Measurements from ENCODE around the gene BLM.

The BLM gene

DNA sequence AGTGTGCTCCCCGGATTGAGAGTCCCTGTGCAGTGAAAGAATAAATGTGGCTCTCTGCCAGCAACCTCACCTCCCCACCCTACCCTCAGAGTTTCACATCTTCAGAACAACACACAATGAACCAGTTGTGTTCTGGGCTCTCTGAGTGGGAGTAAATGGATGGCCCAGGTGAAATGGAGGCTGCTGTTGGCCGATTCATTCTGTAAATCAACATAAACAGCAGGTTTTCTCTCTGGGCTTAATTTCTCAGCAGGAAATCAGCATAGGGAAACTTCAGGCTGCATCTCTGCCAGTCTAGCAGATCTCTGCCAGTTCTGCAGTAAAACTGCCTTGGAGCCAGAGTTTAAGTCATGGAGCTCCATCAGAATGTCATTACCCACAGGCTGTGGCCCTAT, 96.6 kb downstream of the BLM start:
- Mint-ChIP-seq H3K9me3 (no peaks in the 10 kb centered on the region), H3K27me3 (ENCODE audit: low read depth, poor library complexity) (no peaks in the 10 kb centered on the region), H3K36me3 (ENCODE audit: low read depth) (peaks cover 36% of the 10 kb centered on the region), H3K27ac (peak overlapping the region; percentile 93), H3K4me1 (peaks cover 33% of the 10 kb centered on the region), H3K4me3 (no peak overlapping the region)
- TF ChIP-seq, protein P1, sequence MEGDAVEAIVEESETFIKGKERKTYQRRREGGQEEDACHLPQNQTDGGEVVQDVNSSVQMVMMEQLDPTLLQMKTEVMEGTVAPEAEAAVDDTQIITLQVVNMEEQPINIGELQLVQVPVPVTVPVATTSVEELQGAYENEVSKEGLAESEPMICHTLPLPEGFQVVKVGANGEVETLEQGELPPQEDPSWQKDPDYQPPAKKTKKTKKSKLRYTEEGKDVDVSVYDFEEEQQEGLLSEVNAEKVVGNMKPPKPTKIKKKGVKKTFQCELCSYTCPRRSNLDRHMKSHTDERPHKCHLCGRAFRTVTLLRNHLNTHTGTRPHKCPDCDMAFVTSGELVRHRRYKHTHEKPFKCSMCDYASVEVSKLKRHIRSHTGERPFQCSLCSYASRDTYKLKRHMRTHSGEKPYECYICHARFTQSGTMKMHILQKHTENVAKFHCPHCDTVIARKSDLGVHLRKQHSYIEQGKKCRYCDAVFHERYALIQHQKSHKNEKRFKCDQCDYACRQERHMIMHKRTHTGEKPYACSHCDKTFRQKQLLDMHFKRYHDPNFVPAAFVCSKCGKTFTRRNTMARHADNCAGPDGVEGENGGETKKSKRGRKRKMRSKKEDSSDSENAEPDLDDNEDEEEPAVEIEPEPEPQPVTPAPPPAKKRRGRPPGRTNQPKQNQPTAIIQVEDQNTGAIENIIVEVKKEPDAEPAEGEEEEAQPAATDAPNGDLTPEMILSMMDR (IDR thresholded peaks at IDR 0.05) = no peak
- DNase-seq = no peak

DNA sequence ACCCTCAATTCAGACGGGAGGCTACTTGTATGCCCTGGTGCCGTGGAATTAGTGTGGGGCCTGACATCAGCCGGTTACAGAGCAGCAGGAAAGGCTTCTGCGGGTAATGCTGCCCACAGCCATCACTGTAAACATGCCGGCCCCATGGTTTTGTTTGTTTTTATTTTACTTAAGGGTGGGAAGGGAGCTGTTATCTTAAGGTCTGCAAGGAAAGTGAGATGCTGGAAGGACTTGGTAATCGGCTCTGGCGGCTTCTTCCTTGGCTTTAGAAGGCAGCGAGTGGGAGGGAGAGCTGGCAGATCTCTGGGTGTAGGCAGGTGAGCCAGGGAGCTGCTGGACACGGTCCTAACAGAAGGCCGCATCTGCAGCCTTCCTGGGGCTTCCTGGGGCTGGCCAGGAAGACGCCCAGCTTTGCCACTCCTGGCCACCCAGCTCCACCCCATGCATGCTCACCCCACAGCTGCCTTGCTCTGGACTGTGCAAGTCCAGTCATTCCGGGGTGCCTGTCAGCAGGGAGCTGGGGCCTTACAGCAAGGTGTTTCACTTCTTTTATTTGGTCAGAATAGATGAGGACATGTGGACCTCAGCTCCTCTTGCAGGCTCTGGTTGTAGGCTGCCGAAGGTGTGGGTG, 97.2 kb downstream of the BLM start:
- DNase-seq = no peak
- peak overlapping the region; percentile 93 for H3K27ac Mint-ChIP-seq
- TF ChIP-seq, protein P1 (IDR thresholded peaks at IDR 0.05) = no peak
- peaks cover 31% of the 10 kb centered on the region for H3K36me3 Mint-ChIP-seq (ENCODE audit: low read depth)
- H3K4me1 Mint-ChIP-seq = peaks cover 35% of the 10 kb centered on the region
- H3K9me3 Mint-ChIP-seq = no peaks in the 10 kb centered on the region
- no peak overlapping the region for H3K4me3 Mint-ChIP-seq
- no peaks in the 10 kb centered on the region for H3K27me3 Mint-ChIP-seq (ENCODE audit: low read depth, poor library complexity)

DNA sequence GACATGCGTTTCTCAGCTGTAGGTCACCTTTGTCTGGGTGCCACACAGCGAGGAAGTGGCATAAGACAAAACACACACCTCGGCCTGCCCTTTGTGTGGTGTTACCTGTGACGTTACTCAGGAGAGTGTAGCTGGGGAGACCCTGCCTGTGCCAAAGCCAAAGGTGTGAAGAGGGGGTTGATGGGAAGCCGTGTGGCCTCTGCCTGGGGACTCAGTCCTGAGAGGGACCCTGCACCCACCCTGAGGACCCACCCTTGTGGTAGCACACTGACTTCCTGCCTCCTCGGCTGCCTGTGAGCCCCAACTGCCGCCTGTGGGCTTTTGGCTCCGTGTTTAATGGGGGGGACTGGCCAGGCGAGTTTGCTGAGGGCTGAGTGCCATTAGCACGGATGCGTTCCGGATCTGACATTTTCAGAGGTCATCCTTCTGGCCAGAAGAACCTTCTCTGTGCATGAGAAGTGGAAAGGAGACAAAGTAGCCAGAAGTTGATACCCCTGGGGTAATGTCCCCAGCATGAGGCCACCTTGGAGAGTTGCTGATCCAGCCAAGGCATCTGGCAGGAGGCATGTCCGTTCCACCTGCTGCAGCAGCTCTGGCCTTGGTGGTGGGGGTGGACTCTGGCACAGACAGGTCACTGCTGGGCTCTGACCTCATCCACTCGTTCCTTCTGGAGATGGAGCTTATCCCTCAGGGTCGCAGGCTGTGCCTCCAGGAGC, 99.4 kb downstream of the BLM start:
- DNase-seq = no peak
- H3K9me3 Mint-ChIP-seq = no peaks in the 10 kb centered on the region
- peaks cover 39% of the 10 kb centered on the region for H3K4me1 Mint-ChIP-seq
- H3K27me3 Mint-ChIP-seq (ENCODE audit: low read depth, poor library complexity) = no peaks in the 10 kb centered on the region
- TF ChIP-seq, protein P1 (IDR thresholded peaks at IDR 0.05) = no peak
- H3K4me3 Mint-ChIP-seq = no peak overlapping the region
- H3K36me3 Mint-ChIP-seq (ENCODE audit: low read depth) = peaks cover 15% of the 10 kb centered on the region
- no peak overlapping the region for H3K27ac Mint-ChIP-seq

DNA sequence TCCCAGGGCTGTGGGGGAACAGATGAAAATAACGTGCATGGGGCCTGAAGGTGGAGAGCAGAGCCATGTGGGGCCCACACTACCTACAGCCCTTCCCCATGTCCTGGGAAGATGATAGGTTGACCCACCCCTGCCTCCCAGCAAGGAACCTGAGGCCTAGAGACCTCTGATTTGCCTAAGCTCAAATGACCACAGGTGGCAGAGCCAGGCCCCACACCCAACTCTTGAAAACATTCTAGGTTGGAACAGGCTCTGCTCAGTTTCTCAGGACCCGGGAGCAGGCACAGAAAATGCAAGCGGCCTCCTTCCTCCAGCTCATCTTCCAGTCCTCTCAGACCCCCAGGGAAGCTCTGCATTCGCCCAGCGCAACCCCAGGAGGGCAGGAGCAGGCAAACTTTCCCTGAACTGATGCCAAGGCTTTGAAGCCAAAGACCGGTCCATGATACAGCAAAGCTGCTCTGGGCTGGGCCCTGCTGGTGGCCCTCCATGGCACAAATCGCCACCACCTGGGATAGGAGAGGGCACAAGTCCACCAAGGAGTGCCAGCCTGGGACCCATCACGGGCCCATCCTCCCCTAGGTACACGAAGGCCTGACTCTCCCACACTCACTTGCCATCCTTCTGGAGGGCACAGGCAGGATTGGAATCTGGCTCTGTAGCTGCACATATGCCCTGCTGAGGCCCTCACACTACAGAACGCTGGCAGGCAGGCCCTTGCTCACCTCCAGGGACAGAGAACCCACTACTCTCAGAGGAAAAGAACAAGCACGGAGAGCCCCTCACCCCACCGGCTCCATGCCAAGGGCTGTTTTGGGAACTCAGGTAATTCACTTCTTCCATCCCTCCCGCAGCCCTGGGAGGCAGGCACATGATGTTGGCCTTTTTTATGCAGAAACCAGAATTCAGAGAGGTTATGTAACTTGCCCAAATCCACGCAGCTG, 100.2 kb downstream of the BLM start:
- no peak overlapping the region for H3K27ac Mint-ChIP-seq
- DNase-seq = no peak
- TF ChIP-seq, protein P1 (IDR thresholded peaks at IDR 0.05) = no peak
- H3K36me3 Mint-ChIP-seq (ENCODE audit: low read depth) = peaks cover 7% of the 10 kb centered on the region
- no peak overlapping the region for H3K4me3 Mint-ChIP-seq
- H3K9me3 Mint-ChIP-seq = no peaks in the 10 kb centered on the region
- peaks cover 32% of the 10 kb centered on the region for H3K4me1 Mint-ChIP-seq
- H3K27me3 Mint-ChIP-seq (ENCODE audit: low read depth, poor library complexity) = peaks cover 3% of the 10 kb centered on the region

DNA sequence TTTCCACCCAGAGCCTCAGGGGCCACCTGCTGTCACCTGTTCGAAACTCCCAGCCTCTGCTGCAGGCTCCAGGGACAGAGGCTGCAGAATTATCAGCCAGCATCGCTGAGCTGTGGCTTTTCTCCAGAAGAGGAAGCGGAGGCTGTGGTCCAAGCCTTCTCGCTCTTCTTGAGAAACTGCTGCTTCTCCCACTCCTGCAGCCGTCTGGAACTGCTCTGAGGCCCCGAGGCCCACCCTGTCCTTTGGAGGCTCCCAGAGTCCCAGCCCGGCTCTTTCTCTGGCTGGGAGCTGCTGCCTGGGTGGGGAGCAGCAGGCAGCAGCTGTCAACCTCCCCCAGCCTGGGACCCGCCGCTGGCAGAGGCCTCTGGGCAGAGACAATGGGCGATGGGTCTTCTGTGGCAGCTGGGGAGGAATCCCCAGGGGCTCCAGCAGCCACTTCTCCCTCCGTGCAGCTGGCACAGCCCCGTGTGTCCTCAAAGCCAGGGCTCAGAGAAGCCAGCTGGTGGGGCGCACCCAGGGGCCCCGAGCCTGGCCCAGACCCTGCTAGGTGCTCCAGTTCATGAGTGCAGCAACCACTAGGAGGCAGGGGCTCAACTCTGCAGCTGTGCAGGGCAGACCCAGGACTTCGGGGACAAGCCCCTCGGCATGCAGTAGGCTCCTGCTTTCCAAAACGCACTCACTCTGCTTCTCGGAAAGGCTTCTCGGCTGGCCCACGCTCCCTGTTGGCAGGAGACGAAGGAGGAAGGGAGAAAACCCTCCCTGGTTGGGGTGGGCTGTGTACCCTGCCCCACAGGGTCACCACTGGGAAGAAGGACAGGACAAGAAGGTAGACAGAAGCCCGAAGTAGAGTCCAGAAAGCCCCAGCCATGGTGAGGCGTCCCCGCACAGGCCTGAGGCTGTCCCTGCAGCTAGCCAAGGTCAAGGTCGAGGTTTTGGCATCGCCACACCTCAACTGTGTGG, 101.4 kb downstream of the BLM start:
- no peak for DNase-seq
- Mint-ChIP-seq H3K27ac (no peak overlapping the region), H3K27me3 (ENCODE audit: low read depth, poor library complexity) (peaks cover 3% of the 10 kb centered on the region), H3K4me1 (peaks cover 30% of the 10 kb centered on the region), H3K4me3 (no peak overlapping the region), H3K9me3 (no peaks in the 10 kb centered on the region), H3K36me3 (ENCODE audit: low read depth) (no peaks in the 10 kb centered on the region)
- TF ChIP-seq, protein P1 (IDR thresholded peaks at IDR 0.05) = no peak

Data from nephron progenitor cell (in vitro differentiated cells).